Kidney glomerular epithelial cell (primary cell): Measurements from ENCODE around the gene FOXN1.
A peak's percentile ranks its signal among the peaks of the same experiment; 100 is the strongest.

ENCODE experiments used
- DNase-seq: peaks from one replicate; lab custom pipeline; 2025; lab: John Stamatoyannopoulos, UW

Gene FOXN1

GRCh38 chr17:28478712-28479615, 27.2 kb upstream of the FOXN1 start:
- DNase-seq = peak; percentile 30

DNA sequence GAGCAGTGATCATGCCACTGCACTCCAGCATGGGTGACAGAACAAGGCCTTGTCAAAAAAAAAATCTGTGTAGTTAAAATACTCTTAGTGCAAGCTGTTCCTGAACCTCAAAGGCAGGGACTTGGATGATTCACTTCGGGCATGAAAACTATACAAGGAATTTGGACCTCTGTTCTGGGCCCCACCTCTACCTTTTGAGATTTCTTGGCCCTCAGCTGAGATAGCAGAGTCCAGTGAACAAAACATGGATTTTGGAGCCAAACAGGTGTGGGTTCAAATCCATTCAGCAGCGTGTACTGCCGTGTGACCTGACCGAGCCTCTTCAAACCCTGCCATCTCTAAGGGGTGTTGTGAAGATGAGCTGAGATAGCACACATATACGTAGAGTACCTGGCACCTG, 25.9 kb upstream of the FOXN1 start:
- DNase-seq = no peak

- DNase-seq = no peak
Observed at GRCh38 chr17:28480799-28481571, 25.2 kb upstream of the FOXN1 start.

- DNase-seq = no peak
Observed at GRCh38 chr17:28482551-28483199, 23.5 kb upstream of the FOXN1 start.

DNA sequence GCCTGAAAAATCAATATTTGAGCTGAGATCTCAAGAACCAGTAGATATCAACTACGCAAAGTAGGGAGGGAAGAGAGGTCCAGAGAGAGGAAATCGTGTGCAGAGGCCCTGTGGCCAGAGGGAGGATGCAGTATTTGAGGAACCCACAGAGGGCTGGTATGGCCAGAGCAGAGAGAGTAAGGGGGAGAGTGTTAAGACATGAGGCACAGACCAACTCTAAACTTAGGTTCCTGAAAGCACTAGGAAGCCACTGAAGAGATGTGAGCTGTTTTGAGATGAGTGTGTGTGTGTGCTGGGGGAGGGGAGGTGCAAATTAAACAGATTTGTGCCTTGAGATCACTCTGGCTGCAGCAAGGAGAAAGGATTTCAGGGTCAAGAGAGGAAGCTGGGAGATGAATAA, 21.9 kb upstream of the FOXN1 start:
- no peak for DNase-seq

- no peak for DNase-seq
Observed at GRCh38 chr17:28485049-28485448, 21.1 kb upstream of the FOXN1 start.

DNA sequence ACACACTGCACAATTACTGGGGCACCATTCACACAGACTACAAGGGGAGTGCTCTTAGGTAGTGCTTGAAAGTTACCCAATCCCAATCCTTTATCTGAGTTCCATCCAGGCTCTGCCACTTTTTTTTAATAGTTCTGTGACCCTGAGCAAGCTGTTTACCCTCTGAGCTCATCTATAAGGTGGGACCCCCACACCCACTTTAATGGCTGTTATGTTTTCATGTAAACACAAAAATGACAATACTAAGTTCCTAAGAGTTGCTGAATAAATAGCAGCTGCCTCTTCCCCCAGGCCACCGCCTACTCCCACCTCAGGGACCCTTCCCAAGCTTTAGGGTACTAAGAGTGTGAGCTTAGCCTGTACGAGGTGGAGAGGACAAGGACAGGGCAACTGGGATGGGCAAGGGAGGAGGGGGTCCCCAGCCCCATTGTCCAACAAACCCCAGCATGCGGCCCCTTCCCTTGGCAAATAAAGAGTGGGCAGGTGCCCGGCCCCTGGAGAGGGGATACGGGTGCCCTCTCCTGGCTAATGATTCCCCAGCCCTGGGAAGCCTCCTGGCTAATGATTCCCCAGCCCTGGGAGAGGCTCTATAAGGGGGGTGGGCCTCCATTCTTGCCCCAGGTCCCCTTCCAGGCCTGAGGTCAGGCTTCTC, 18.1 kb upstream of the FOXN1 start:
- DNase-seq = no peak

DNA sequence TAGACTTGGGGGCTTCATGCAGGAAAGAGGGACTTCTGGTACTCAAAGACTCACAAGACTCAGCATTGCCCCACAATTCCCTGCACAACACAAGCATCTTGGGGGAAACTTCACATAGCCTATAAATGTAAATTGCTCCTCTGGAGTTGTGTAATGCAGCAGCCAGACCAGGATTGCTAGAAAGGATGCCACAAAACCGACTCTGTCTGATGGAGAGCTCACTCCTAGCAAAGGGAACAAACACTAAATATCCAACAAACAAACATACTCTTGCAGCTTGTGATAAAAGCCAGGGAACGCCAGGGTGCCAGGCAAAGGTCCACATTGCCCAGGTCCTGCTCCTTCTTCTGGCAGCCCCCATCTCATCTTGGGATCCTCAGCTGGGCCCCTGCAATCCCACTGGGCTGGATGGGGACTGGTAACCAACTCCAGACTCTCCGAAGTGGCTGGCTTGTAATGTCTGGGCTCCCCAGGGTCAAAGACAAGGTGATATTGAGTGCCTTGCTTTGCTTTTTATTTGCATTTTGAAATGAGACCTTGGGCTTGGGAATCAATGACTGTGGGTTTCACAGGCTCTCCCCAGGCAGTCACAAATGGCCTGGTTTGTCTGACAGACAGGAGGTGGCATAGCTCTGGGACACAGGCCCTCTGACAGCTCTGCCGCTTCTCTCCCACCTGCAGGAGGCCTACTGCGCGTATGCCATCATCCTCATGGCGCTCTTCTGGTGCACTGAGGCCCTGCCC, 17.4 kb upstream of the FOXN1 start:
- DNase-seq = no peak

- no peak for DNase-seq
Observed at GRCh38 chr17:28491286-28491685, 14.9 kb upstream of the FOXN1 start.

GRCh38 chr17:28491860-28492259, 14.3 kb upstream of the FOXN1 start:
- no peak for DNase-seq

DNA sequence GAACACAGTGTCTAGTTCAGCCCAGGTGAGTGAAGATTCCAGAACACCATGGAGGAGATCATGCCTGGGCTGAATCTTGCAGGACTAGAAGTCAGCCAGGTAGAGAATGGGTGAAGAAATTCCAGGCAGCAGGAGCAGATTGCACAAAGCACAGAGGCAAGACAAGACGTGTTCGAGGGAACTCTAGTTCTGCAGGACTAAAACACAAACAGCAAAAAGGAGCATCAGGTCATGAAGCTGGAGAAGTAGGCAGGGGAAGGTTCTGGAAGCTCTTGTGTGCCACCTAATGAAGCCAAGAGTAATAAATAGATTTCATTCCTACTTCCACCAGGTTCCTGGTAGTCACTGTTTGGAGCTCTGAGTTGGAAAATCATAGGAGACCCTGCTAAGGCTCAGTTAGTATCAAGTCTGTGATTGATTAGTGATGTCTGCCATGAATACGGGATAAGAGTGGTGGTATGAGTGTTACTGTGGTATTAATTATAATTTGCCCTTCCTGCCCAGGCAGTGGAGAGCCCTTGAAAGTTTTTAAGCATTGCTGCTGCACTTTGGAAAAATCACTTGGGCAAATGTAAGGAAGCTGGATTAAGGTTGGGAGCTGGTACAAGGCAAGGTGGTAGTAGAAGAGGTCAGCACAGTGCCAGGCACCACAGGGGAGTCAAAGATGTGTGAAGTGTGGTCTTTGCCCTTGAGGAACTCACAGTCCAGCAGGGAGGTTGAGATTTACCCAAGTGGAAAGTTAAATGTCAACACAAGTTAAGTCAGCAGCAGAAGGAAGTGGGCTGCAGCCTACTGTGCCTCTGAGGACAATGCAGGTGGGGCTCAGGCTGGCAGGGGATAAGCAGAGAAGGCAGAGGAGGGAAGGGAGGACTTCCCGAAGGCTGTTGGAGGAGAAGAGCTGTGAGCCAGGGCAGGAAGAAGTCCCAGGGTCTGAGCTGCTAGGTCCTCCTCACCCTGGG, 13.5 kb upstream of the FOXN1 start:
- DNase-seq = no peak

DNA sequence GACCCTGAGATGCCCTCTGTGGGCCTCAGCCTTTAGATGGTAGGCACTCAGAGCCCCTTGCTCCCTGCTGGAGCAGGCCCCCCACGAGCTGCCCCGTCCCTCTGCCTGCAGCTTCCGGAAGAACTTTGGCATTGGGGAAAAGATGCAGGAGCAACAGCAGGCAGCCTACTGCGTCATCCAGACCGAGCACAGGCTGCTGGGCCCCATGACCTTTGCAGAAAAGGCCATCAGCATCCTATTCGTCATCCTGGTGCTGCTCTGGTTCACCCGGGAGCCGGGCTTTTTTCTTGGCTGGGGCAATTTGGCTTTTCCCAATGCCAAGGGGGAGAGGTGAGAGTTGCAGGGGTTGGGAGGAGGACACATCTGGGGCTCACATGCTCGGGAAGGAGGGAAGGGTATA, 12.7 kb upstream of the FOXN1 start:
- no peak for DNase-seq

DNA sequence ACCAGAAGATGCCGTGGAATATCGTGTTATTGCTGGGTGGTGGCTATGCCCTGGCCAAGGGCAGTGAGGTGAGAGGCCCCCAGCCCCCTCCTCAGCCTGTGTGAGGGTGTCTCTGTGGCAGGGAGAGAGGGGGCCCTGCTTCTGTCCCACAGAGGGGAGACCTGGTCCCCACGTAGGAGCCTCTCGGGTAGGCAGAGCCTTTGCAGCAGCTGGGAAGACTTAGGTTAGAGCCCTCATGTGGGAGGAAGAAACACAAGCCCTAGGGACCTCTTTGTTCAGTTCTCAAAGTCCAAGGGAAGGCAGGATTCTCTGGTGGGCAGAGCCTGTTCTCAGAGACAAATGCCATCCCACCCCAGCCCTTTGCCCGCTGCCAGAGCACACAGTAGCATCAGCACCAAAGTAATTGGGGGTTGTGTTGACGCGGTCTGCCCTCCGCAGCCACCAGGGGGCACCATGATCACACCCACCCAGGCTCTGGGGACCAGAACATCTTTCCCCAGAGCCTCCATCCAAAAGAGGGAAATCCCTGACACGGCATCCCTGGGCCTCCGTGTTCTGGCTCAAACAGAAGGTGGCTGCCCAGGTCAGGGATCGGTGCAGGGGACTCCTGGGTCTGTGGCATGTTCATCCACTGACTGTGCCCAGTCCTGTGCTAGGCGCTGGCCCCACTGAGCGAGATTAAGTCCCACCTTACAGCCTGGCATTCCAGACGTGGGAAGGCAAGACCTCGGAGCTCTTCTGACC, 11.5 kb upstream of the FOXN1 start:
- peak; percentile 66 for DNase-seq

GRCh38 chr17:28495635-28496034, 10.5 kb upstream of the FOXN1 start:
- no peak for DNase-seq

GRCh38 chr17:28497931-28498330, 8.2 kb upstream of the FOXN1 start:
- no peak for DNase-seq

GRCh38 chr17:28498652-28499363, 7.3 kb upstream of the FOXN1 start:
- no peak for DNase-seq

- DNase-seq = no peak
Observed at GRCh38 chr17:28499364-28499664, 6.8 kb upstream of the FOXN1 start.

- DNase-seq = no peak
Observed at GRCh38 chr17:28499684-28500357, 6.3 kb upstream of the FOXN1 start.
